HG02943 (cell line): ENCODE measurements around the gene RPLP2.

Experiments used
- ATAC-seq: cut with Tn5 transposase; IDR thresholded peaks from one replicate; pipeline ENCODE4 v1.9.1; 2021; ENCODE audit warnings: mild to moderate bottlenecking, low read depth, moderate library complexity; ENCODE audit not compliant: unreplicated experiment

Gene RPLP2

GRCh38 chr11:790721-791564, 18.8 kb upstream of the RPLP2 start:
- ATAC-seq = no peak

DNA sequence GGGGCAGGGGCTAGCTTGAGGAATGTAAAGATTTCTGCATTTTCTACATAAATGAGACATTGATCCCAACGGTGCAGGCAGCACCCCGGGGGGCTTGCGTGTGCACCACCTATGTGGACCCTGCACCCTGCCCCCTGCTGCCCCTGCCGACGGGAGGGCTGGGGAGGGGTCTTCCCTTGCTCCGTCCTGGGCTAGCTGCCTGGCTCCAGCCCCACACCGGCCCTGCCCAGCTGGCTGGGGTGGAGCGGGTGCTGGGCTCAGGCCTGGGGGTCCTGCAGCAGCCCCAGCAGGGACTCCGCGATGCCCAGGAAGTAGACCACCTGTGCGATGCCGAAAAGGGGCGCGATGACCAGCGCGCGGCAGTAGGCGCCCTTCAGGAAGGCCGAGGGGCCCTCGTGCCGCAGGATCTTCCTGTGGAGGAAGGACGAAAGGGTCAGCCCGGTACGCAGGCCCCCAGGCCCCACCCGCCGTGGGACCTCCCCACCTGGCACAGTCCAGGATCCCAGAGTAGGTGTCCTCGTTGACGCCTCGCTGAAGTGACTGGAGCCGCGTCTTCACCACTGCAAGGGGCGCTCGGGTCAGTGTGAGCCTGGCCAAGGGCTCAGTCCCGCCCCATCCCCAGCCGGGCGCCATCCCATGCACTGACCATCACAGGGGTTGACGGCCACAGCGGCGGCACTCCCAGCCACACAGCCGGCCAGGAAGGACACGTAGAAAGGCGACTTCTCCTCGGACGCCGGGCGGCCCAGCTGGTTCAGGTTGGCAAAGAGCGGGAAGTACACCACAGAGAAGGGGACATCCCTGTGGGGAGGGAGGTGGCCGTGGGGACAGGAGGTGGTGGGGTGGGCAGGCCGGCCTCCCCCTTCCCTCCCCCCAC, 17.9 kb upstream of the RPLP2 start:
- no peak for ATAC-seq

GRCh38 chr11:792535-792821, 17.3 kb upstream of the RPLP2 start:
- ATAC-seq = no peak

DNA sequence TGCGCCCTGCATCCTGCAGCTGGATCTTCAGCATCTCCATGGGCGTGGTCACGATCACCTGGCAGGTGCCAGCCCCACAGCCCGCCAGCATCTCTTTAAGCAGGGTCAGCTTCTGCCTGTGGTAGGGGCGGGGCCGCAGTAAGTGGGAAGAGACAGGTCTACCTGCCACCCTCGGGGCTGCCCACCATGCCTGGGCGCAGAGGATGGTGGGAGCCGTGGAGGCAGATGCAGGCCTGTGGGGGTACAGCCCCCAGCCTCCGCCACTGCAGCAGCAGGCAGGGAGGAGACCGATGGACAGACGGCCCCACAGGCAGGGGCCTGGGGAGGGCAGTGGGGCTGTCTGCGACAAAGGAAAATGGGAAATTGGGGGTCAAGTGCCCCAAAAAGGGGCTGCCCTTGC, 16.9 kb upstream of the RPLP2 start:
- ATAC-seq = no peak

DNA sequence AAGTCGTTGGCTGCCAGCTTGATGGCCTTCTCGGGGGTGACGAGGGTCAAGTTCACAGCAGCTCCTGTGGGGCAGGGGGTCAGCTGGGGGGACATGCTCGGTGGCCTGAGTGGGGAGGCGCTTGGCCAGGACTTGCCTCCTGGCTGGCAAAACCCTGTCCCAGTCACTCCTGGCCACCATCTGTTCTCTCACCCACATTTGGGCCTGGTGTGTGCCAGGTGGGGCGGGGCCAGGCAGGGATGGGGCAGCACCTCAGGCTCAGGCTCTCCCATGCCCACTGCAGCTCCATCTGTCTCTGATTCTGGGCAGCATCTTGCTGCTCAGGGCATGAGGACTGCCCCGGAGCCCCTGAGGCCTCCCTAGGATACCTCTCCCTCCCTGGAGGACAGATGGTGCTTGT, 16.2 kb upstream of the RPLP2 start:
- no peak for ATAC-seq

GRCh38 chr11:794013-794765, 15.6 kb upstream of the RPLP2 start:
- ATAC-seq = no peak

- no peak for ATAC-seq
These were observed 14.8 kb upstream of the RPLP2 start for GRCh38 chr11:794766-795633.

DNA sequence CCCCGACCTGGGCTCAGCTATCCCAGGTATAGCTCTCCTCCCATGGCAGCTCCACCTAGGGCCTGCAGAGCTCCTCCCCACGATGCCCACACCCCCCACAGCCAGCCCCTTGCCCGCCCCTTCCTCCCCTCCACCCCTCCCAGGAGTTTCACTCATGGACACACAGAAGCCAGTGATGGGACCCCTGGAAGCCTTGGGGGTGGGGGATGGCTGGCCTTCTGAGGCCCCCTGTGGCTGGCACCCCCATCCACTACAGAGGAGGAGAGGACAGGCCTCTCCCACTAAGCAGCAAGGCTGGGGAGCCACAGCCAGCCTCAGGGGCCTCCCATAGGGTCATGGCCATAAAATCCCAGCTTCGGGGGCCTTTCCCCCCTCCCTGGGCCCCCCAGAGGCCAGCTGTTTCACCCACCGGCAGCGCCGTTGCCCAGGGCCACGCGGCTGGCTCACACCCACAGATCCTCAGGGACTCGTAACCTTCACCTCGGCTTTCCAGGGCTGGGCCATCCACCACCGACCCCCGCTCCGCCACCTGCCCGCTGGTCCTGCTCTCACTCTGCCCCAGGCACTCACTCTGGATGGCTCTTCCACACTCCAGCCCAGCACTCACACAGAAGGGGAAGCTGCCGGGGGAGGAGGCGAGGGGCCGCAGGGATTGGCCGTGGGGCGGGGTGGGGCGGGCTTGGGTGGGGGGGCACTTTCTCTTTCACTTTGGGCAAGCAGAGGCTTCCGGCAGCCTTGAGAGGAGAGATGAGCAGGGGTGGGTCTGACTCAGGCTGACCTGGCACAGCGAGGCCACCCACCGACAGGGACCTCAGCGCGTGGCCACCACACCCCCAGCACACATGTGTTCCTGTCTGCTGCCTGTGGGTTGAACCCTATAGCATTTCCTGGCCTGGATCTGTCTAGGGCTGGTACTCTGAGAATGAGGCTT, 13.9 kb upstream of the RPLP2 start:
- ATAC-seq = no peak

- ATAC-seq = no peak
These were observed 13.0 kb upstream of the RPLP2 start for GRCh38 chr11:796565-797295.

- peak; percentile 36 for ATAC-seq
These were observed 12.3 kb upstream of the RPLP2 start for GRCh38 chr11:797296-798092.

- ATAC-seq = peak; percentile 54
These were observed 11.6 kb upstream of the RPLP2 start, which contains the start of gene SLC25A22 for GRCh38 chr11:798093-798713. SLC25A22 (minus strand) TSS chr11:798281; CDS start chr11:795006, 3,275 bp downstream.

- ATAC-seq = no peak
These were observed 10.0 kb upstream of the RPLP2 start for GRCh38 chr11:799641-800316.

DNA sequence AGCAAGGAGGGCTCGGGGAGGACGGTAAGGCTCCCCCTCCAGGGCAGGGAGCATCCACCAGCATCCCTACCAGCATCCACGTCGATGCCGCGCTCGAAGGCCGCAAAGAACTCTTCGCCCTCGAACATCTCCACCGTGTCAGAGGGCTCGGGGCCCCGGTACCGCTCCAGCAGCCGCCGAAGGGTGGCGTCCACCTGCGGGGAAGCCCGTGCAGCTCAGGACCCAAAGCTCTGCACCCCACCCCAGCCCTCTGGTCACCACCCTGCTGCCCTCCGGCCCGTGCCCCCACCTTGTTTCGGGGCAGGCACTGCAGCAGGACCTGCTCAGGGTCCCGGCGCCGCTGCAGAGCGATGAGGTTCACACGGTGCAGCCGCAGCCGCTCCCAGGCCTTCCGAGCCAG, 9.3 kb upstream of the RPLP2 start:
- no peak for ATAC-seq

GRCh38 chr11:801097-801780, 8.5 kb upstream of the RPLP2 start:
- ATAC-seq = no peak

- no peak for ATAC-seq
These were observed 7.6 kb upstream of the RPLP2 start for GRCh38 chr11:802018-802617.
